ENCODE results near the gene TMEM204.

Gene TMEM204

GRCh38 chr16:1520461-1520860 lies 13.0 kb upstream of the TMEM204 start:
- H3K4me3 ChIP-seq (replicated peaks; ENCODE audit: low read depth, low read length): no peak overlapping the region
- TF ChIP-seq CTCF (IDR thresholded peaks at IDR 0.05; ENCODE audit: low read depth, low read length, missing control alignments): no peak
- no peak for DNase-seq (ENCODE audit: extremely low read depth, low read depth)

- no peak for TF ChIP-seq CTCF (IDR thresholded peaks at IDR 0.05; ENCODE audit: low read depth, low read length, missing control alignments)
- DNase-seq (ENCODE audit: extremely low read depth, low read depth): no peak
- no peak overlapping the region for H3K4me3 ChIP-seq (replicated peaks; ENCODE audit: low read depth, low read length)
Measured at GRCh38 chr16:1523581-1524245, 9.8 kb upstream of the TMEM204 start.

GRCh38 chr16:1524366-1524765 lies 9.1 kb upstream of the TMEM204 start:
- no peak for DNase-seq (ENCODE audit: extremely low read depth, low read depth)
- TF ChIP-seq CTCF (IDR thresholded peaks at IDR 0.05; ENCODE audit: low read depth, low read length, missing control alignments): no peak
- no peak overlapping the region for H3K4me3 ChIP-seq (replicated peaks; ENCODE audit: low read depth, low read length)

GRCh38 chr16:1525871-1526607 lies 7.4 kb upstream of the TMEM204 start:
- H3K4me3 ChIP-seq (replicated peaks; ENCODE audit: low read depth, low read length): no peak overlapping the region
- DNase-seq (ENCODE audit: extremely low read depth, low read depth): no peak
- TF ChIP-seq CTCF (IDR thresholded peaks at IDR 0.05; ENCODE audit: low read depth, low read length, missing control alignments): no peak

GRCh38 chr16:1526608-1527555 lies 6.6 kb upstream of the TMEM204 start:
- no peak overlapping the region for H3K4me3 ChIP-seq (replicated peaks; ENCODE audit: low read depth, low read length)
- TF ChIP-seq CTCF (IDR thresholded peaks at IDR 0.05; ENCODE audit: low read depth, low read length, missing control alignments): no peak

GRCh38 chr16:1527836-1528811 lies 5.3 kb upstream of the TMEM204 start:
- DNase-seq (ENCODE audit: extremely low read depth, low read depth): no peak
- H3K4me3 ChIP-seq (replicated peaks; ENCODE audit: low read depth, low read length): no peak overlapping the region
- no peak for TF ChIP-seq CTCF (IDR thresholded peaks at IDR 0.05; ENCODE audit: low read depth, low read length, missing control alignments)

More at GRCh38 chr16:1526608-1527555, 6.6 kb upstream of the TMEM204 start:
- DNase-seq (ENCODE audit: extremely low read depth, low read depth): no peak
